ENCODE data around the gene NRF1.

- TF ChIP-seq CTCF (IDR thresholded peaks at IDR 0.05) (no peak), EP300 (IDR thresholded peaks at IDR 0.05) (no peak), POLR2A (IDR thresholded peaks at IDR 0.05) (no peak)
Observed at GRCh38 chr7:129689995-129690581, 78.6 kb downstream of the NRF1 start.

Measured in ovary (tissue), 3 donors.